HG03025 (cell line): ENCODE data around the gene OIP5.
"Not testable (repeated sequence)": the region's sequence is repeated elsewhere in the genome, so short reads cannot be mapped to it uniquely, and the experiment has no call there.

ENCODE experiments used
- ATAC-seq: cut with Tn5 transposase; IDR thresholded peaks from one replicate; pipeline ENCODE4 v1.9.1; 2021; ENCODE audit warnings: mild to moderate bottlenecking, moderate library complexity; ENCODE audit not compliant: unreplicated experiment, low FRiP score

Gene OIP5

DNA sequence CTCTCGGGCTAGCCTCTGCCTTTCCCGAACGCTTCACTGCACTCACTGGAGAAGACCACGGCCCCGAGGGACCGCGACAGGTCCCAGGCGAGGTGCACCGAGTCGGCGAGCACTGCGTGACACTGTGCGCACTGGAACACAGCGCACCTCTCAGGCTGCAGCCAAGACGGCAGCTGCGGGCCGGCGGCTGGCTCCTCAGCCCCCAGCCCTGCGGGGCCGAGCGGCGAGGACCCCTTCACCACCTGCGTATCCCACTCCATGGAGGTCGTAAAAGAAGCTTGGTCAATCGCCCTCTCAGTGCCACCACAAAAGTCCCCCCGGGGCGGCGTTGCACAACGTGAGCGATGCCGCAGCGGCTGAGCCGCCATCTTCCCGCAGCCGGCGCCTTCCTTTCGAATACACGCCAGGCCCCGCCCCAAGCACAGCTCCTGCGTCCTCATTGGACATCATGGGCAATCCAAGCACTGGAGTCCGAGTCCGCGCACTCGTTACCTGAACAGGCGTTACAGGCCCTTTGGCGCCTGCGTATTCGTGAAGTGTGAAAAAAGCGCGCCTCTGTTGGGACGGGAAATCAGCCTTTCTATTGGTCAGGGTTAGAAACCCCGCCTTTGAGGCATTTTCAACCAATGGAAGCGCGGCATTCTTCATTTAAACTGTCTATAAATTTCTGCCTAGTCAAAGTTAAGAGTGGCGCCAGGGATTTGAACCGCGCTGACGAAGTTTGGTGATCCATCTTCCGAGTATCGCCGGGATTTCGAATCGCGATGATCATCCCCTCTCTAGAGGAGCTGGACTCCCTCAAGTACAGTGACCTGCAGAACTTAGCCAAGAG, at the start of gene OIP5, which contains the start of gene NUSAP1:
Gene OIP5, minus strand, starts transcription at position 398 of the 832 bp plus-strand sequence. Its CDS starts 30 bp downstream, at position 368.
Gene NUSAP1, plus strand, starts transcription at position 688 of the 832 bp plus-strand sequence. Its CDS starts 77 bp downstream, at position 765.
- ATAC-seq, result peak; percentile 88

DNA sequence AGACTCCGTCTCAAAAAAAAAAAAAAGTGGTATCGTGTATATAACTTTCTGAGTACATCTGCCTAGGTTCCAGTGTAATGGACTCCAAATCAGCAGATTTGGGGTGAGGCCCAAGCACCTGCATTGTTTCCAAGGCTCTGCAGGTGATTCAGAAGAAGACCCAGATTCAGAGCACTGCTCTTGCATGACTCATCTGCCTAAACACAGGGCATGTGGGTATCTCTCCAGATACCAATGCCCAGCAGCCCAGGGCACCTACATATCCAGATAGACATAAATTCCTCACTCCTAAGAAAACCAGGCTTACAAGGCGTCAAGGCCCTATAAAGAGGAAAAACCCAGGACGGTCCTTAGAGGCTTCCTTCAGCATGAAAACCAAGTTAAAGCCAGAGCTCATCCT, 45.6 kb upstream of the OIP5 start:
- ATAC-seq, result no peak

DNA sequence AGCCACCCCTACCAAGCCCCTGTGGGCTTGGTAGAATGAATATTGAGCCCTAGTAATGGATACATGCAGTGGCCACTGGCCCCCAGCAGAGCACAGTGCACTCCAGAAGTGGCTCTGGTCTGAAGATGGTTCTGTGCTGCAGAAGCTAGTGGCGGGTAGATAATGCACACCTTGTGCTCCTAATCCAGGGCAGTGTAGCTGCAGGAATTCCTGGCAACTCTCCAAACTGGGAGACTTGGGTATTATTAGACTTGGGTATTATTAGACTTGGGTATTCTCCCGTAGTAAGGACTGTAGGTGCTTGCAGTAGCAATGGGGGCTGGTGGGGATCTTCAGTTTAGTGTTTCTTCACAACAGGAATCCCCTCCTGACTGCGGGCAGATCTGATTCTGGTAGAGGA, 35.0 kb upstream of the OIP5 start:
- no peak for ATAC-seq

DNA sequence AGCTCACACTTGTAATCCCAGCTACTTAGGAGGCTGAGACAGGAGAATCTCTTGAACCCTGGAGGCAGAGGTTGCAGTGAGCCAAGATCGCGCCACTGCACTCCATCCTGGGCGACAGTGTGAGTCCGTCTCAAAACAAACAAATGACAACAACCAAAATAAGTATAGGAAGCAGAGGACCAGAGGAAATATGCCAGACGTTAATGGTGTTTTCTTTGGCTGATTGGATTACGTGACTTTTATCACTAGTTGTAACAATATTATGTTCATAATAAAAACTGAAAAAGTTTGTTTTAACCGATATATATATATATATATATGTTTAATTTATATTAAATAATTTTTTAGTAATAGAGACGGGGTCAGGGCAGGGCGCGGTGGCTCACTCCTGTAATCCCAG, 22.0 kb upstream of the OIP5 start:
- no peak for ATAC-seq

DNA sequence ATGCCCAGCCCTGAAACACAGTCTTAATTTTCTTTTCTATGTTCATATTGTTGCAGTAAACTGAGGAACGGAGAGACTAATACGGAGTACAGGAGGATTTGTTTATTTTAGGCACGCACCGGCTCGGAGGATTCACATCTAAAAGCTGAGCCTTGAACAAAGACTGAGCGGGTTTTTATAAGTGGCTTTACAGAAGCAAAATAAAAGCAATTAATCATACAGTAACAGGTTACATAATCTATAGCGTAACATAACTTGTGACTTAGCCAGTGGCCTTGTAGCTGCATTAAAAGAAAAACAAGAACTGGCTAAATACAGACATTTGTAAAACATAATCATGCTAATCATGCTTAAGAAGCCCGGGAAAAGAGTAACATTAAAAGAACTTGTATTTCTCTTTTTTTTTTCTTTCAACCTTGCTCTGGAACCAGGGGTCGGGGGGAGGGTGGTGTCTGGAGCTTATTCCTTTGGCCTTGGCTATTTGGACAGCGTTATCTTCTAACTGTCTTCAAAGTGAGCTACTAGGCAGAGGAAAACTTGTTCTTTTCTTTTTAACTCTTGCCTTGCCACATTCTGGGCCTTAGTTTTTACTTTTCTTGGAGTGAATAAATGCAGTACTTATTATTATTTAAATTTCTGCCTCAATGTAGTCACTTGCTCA, 17.8 kb upstream of the OIP5 start:
- no peak for ATAC-seq

DNA sequence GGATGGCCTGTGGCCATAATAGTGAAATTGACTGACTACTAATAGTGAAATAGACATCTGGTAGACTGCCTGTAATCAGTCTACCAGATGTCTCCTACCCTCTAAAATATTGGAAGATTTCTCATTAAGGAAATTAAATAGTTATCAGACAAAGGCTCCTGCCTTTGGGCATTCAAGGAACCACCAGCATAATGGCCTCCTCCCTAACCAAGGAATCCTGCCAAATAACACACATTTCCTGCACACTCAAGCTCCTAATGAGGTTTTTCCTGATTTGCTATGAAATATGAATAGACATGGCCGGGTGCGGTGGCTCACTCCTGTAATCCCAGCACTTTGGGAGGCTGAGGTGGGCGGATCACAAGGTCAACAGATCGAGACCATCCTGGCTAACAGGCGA, 14.8 kb upstream of the OIP5 start:
- no peak for ATAC-seq

DNA sequence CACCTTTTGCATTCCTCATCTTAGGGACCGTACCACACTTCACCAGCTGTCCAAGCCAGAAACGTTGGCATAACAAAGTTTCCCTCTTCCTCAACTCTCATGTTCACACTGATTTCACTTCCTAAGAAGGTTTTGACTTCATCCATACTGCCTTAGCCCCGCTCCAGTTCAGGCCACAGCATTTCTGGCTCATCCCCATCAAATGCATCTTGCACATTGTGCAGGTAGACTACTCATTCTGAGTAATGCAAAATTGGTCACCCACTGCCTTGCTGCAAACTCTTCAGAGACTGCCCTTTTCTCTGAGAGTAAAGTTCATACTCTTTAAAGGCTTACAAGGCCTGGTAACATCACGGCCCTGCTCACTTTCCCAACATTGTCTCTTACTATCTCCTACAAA, 9.1 kb upstream of the OIP5 start:
- ATAC-seq, result no peak

DNA sequence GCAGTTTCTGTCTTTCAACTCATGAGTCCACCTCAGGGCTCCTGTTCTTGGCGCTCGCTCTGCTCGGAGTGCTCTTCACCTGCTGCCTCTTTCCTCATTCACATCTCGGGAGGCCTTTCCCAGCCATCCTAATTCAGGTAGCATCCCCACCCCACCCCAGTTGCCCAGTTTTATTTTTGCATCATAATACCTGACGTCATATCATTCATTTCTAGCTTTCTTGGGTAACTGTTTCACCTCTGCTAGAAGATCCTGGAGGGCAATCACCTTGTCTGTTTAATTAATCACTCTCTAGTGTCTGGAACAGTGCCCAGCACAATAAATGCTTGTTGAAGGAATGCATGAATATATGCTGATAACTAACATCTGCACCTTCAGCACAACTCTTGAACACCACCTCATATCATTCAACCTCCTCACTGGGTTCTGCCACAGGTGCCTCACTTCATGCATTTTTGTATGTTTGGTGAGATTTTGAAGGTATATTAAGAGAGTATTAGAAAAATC, 7.9 kb upstream of the OIP5 start:
- ATAC-seq, result no peak

DNA sequence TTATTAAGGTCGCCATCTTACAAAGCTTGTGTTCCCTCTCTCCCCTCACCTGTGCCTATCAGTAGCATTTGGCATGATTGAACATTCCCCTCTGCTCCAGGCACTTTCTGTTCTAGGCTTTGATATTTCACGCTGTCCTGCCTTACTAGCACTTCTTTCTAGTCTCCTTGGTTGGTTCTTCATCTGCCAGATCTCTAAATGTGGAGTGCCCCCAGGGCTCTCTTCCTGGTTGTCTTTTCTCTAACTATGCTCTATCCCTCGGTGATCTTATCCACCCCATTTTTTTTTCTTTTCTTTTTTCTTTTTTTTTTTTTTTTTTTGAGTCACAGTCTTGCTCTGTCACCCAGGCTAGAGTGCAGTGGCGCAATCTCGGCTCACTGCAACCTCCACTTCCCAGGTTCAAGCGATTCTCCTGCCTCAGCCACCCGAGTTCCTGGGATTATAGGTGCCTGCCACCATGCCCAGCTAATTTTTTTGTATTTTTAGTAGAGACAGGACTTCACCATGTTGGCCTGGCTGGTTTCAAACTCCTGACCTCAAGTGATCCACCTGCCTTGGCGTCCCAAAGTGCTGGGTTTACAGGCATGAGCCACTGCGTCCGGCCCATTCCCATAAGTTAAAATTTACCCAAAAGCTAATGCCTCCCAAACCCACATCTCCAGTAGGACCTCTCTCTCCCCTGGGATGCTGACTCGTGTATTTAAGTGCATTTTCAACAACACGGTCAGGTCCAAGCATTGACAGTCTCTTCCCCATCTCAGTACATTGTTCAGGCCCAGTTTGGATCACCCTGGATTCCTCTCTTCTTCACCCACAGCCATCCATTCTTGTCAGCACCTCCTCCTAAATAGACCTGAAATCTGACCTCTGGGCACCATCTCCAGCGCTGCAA, 5.5 kb upstream of the OIP5 start:
- no peak for ATAC-seq

DNA sequence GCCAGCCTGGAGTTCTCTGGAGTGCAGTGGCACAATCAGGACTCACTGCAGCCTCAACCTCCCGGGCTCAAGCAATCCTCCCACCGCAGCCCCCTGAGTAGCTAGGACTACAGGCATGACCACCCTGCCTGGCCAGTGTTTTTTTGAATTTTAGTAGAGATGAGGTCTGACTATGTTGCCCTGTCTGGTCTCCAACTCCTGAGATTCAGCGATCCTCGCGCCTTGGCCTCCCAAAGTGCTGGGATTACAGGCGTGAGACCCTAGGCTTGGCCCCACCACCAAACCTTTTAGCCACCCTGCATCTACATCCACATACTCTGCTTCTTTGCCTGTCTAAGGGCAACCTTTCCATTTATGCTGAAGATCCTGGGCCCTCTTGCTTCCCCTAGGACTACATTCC, 4.7 kb upstream of the OIP5 start:
- no peak for ATAC-seq

DNA sequence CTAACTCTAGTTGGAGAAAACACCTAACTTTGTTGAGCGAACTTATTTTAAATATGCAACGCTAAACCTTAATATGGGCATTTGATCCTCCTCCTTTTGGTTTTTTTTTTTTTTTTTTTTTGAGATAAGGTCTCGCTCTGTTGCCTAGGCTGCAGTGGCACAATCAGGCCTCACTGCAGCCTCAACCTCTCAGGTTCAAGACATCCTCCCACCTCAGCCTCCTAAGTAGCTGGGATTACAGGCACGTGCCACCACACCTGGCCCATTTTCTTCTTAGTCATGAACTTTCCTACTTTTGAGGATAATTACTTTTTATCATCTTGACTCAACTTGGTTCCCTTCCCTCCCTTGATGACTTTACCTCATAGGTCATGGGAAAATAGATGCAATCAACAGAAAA, 4.2 kb upstream of the OIP5 start:
- ATAC-seq, result no peak

DNA sequence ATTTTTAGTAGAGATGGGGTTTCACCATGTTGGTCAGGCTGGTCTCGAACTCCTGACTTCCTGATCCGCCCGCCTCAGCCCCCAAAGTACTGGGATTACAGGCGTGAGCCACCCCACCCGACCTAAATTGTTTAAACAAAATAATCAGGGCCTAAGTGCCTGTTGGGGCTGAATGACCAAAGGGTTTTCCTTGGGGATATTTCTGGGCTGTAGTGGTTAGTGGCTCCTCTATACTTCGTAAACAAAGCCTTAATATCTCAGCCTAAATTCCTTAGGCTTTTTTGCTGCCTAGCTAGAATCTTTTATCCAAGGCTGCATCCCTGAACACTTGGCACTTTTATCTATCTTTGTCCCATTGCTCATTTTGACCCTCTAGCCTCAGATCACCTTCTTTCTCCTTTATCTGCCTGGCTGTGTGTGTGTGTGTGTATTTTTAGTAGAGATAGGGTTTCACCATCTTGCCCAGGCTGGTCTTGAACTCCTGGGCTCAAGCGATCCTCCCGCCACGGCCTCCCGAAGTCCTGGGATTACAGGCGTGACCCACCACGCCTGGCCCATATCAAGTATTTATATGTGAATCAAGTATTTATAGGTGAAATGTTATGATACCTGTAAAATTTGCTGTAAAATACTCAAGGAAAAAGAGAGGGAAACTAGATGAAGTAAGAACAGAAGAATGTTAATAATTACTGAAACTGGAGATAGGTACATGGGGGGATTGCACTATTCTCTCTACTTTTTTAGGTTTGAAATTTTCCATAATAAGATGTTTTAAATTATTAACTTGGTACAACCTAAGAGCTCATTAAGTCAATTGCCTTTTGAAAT, 2.1 kb upstream of the OIP5 start:
- no peak for ATAC-seq

DNA sequence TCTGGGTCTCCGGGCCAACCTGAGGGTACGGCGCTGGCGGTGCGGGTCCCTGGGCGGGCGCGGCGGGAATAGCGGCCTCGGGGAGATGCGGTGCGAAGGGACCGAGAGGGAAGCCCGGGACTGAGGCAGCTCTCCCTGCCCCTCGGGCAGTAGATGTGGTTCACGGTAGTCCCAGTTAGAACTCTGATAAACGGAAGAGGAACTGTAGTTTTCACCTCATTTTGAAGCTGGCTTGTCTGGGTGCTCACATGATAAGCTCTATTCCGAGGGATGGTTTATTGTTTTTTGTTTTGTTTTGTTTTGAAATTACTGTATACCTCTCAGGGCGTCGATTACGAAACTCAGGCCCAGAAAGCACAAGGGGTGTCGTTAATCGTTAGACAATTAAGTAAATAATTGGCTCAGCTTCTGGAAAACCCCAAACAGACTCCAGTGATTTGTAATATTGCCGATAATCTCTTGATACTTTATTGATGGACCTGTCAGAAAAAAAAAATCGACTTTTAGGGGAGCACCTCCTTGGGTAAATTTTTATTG, 703 bp upstream of the OIP5 start:
- ATAC-seq, result peak; percentile 24

DNA sequence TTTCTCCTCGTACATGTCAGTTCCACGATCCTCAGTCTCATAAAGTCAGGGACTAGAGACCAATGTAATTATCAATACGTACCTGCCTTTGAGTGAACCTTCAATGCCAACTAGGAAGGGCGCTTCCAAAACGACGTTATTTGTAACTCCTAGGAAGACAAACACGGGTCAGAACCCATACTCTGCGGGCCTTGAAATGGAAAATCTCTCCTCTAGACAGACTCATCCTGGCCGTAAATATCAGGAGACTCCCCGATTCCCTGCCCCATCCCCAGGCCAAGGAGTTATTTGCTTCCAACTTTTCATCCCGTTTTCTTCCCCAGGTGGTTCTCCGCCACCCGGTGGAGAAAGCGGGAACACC, 578 bp downstream of the OIP5 start:
- ATAC-seq, result no peak

DNA sequence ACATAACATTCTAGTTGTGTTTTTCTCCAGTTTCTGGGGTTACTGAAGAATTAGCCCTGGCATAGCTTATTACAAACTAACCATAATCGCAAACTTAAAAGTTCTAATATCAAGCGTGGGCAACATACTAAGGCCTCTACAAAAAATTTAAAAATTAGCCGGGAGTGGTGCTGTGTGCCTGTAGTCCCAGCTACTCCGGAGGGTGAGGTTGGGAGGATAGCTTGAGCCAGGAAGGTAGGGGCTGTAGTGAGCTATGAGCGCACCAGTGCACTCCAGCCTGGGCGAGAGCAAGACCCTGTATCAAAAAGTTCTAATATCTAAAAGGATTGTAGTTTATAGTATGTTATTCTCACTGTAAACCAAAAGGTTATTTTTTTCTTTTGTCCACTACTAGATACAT, 1.1 kb downstream of the OIP5 start:
- ATAC-seq, result no peak

DNA sequence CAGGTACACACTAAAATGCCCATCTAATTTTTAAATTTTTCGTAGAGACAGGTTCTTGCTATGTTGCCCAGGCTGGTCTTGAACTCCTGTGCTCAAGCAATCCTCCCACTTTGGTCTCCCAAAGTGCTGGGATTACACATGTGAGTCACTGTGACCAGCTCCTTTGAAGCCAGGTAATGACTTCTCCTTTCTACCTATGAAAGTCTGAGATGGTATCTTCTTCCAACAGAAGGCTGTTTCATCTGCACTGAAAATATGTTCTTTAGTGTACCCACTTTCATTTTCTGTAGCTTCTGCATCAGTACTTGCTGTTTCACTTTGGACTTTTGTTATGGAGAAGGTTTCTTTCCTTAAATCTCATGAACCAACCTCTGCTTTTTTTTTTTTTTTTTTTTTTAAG, 8.8 kb downstream of the OIP5 start:
- ATAC-seq, result no peak

DNA sequence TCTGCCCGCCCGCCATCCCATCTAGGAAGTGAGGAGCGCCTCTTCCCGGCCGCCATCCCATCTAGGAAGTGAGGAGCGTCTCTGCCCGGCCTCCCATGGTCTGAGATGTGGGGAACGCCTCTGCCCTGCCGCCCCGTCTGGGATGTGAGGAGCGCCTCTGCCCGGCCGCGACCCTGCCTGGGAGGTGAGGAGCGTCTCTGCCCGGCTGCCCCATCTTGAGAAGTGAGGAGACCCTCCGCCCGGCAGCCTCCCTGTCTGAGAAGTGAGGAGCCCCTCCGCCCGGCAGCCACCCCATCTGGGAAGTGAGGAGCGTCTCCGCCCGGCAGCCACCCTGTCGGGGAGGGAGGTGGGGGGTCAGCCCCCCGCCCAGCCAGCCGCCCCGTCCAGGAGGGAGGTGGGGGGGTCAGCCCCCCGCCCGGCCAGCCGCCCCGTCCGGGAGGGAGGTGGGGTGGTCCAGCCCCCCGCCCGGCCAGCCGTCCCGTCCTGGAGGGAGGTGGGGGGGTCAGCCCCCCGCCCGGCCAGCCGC, 11.5 kb downstream of the OIP5 start:
- not testable (repeated sequence) for ATAC-seq

DNA sequence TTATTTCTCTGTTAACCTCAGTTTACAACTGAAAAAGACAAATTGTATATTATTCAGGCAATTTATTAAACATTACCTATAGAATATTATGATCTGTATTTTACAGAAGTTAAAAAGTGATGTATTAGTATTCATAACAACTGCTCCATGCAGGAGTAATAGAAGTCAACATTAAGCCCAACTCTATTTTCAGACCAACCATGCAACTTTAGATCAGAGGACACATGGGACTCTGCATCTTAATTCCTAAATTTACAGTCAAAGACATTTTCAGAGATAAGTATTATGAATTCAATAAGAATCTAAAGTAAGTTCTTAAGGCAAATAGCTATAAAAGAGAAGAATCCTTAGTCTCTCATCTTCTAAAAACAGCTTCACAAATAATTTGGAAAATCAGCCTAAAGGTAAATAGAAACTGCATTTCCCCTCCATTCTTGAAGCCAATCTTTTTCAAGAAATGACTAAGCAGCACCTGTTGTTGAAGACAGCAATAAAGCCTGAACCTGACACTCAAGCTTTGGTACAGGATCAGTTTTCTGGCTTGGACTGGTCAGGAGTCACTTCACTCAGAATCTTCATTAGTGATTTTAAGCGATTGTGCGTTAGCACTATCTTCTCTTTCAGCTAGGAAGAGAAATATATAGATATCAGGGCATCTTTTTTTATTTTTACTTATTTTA, 23.0 kb downstream of the OIP5 start:
- ATAC-seq, result no peak

DNA sequence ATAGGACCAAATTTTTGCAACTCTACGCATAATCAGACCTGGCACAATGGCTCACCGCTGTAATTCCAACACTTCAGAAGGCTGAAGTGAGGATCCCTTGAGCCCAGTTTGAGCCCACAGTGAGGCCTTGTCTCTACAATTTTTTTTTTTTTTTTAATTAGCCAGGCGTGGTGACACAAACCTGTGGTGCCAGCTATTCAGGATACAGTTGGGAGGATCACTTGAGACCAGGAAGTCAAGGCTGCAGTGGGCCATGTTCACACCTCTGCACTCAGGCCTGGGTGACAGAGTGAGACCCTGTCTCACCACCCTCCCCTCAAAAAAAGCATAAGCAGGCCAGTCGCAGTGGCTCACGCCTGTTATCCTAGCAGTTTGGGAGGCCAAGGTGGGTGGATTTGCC, 24.7 kb downstream of the OIP5 start:
- no peak for ATAC-seq
